Neuronal stem cell (in vitro differentiated cells): Measurements from ENCODE around the gene USP32.
A peak's percentile ranks its signal among the peaks of the same experiment; 100 is the strongest.

ENCODE experiments used
- DNase-seq: peaks from one replicate; pipeline ENCODE4 v3.0.0-alpha.2; 2013; ENCODE audit warnings: low spot score
- H2AFZ ChIP-seq: one replicate; pipeline ENCODE4 v1.6.1; 2013; ENCODE audit warnings: mild to moderate bottlenecking, low read length, inconsistent platforms
- H2AK5ac ChIP-seq: 2 replicates; pipeline ENCODE4 v1.6.1; 2013; ENCODE audit warnings: low read depth, mild to moderate bottlenecking, inconsistent platforms, low read length, moderate library complexity, mixed read lengths
- H2BK120ac ChIP-seq: 2 replicates; pipeline ENCODE4 v1.6.1; 2013; ENCODE audit warnings: low read depth, mild to moderate bottlenecking, inconsistent platforms, low read length, moderate library complexity, mixed read lengths
- H2BK12ac ChIP-seq: one replicate; pipeline ENCODE4 v1.6.1; 2013; ENCODE audit warnings: low read length, inconsistent platforms
- H2BK15ac ChIP-seq: 2 replicates; pipeline ENCODE4 v1.6.1; 2013; ENCODE audit warnings: mild to moderate bottlenecking, low read length, inconsistent platforms, mixed read lengths
- H2BK5ac ChIP-seq: one replicate; pipeline ENCODE4 v1.6.1; 2013; ENCODE audit warnings: inconsistent platforms, mild to moderate bottlenecking, low read length, moderate library complexity
- H3K14ac ChIP-seq: one replicate; pipeline ENCODE4 v1.6.1; 2013; ENCODE audit warnings: low read length, inconsistent platforms
- H3K18ac ChIP-seq: 2 replicates; pipeline ENCODE4 v1.6.1; 2013; ENCODE audit warnings: low read length, inconsistent platforms
- H3K23ac ChIP-seq: 2 replicates; pipeline ENCODE4 v1.6.1; 2013; ENCODE audit warnings: low read depth, mild to moderate bottlenecking, mixed read lengths, low read length, inconsistent platforms; ENCODE audit not compliant: poor library complexity
- H3K27ac ChIP-seq: replicated peaks from 3 replicates; pipeline ENCODE4 v1.5.1; 2013; ENCODE audit warnings: low read length, inconsistent platforms
- H3K27me3 ChIP-seq, 3 experiments: 2 replicates each; pipeline ENCODE4 v1.6.1; 2013; ENCODE audit warnings: low read length in 3 of 3, mild to moderate bottlenecking in 2 of 3, inconsistent platforms in 1 of 3, low read depth in 1 of 3, mixed read lengths in 1 of 3, moderate library complexity in 1 of 3; ENCODE audit not compliant: control insufficient read depth in 3 of 3, insufficient read depth in 3 of 3
- H3K36me3 ChIP-seq, 2 donors: replicated peaks in 1 of 2; 2 replicates each; pipeline ENCODE4 v1.6.1; 2013; ENCODE audit warnings: low read length in 2 of 2; ENCODE audit not compliant: control insufficient read depth in 2 of 2, insufficient read depth in 2 of 2
- H3K4ac ChIP-seq: 2 replicates; pipeline ENCODE4 v1.6.1; 2013; ENCODE audit warnings: inconsistent platforms, mild to moderate bottlenecking, low read length, moderate library complexity
- H3K4me1 ChIP-seq, 2 donors: 1 replicate in 1 of 2; 2 replicates in 1 of 2; pipeline ENCODE4 v1.6.1; 2013; ENCODE audit warnings: low read length in 2 of 2, low read depth in 1 of 2; ENCODE audit not compliant: control insufficient read depth in 2 of 2, insufficient read depth in 1 of 2
- H3K4me2 ChIP-seq: one replicate; pipeline ENCODE4 v1.6.1; 2013; ENCODE audit warnings: mild to moderate bottlenecking, low read length, inconsistent platforms; ENCODE audit not compliant: insufficient read depth, poor library complexity, severe bottlenecking
- H3K4me3 ChIP-seq, 2 donors: 2 replicates each; pipeline ENCODE4 v1.5.1; 2013; ENCODE audit warnings: low read length in 2 of 2, mild to moderate bottlenecking in 2 of 2, inconsistent platforms in 1 of 2, moderate library complexity in 1 of 2
- H3K79me1 ChIP-seq: one replicate; pipeline ENCODE4 v1.6.1; 2013; ENCODE audit warnings: low read depth, mild to moderate bottlenecking, inconsistent platforms, low read length, moderate library complexity
- H3K9ac ChIP-seq: one replicate; pipeline ENCODE4 v1.6.1; 2013; ENCODE audit warnings: mild to moderate bottlenecking, low read depth, low read length, inconsistent platforms; ENCODE audit not compliant: poor library complexity
- H3K9me3 ChIP-seq, 2 donors: replicated peaks in 1 of 2; 2 replicates each; pipeline versions ENCODE3 to v1.6.1; 2013; ENCODE audit warnings: low read length in 2 of 2, mild to moderate bottlenecking in 2 of 2, inconsistent platforms in 1 of 2, low read depth in 1 of 2, mixed read lengths in 1 of 2, moderate library complexity in 1 of 2; ENCODE audit not compliant: control insufficient read depth in 2 of 2, insufficient read depth in 1 of 2
- H4K8ac ChIP-seq: one replicate; pipeline ENCODE4 v1.6.1; 2013; ENCODE audit warnings: low read depth, mild to moderate bottlenecking, inconsistent platforms, low read length, moderate library complexity
- H4K91ac ChIP-seq: one replicate; pipeline ENCODE4 v1.6.1; 2013; ENCODE audit warnings: low read length, low read depth, mild to moderate bottlenecking, inconsistent platforms; ENCODE audit not compliant: poor library complexity
- WGBS, 2 donors: extraction: QIAGEN DNeasy Blood & Tissue Kit; methylation state at CpG; one replicate each; pipeline ENCODE4 v1.1.7; 2013; ENCODE audit warnings: missing lambda C conversion rate in 2 of 2, mixed read lengths in 1 of 2; ENCODE audit not compliant: insufficient read length in 2 of 2, insufficient replicate concordance in 1 of 2; ENCODE audit errors: extremely low coverage in 2 of 2; 5-methylcytosine and 5-hydroxymethylcytosine counted together

USP32 gene

GRCh38 chr17:60167065-60167741 is 224.7 kb downstream of the USP32 start:
- H3K18ac ChIP-seq: peak overlapping the region; percentile 7
- H2BK15ac ChIP-seq: peak overlapping the region; percentile 43
- no peak overlapping the region for H4K8ac ChIP-seq
- no peak overlapping the region for H3K9ac ChIP-seq
- no peaks in the 10 kb centered on the region for H3K79me1 ChIP-seq
- H3K27ac ChIP-seq: no peak overlapping the region
- no peak overlapping the region for H3K4ac ChIP-seq
- no CpG with 5 or more reads among the region's 11 CpGs for whole genome bisulfite sequencing, 2 donors
- H2BK5ac ChIP-seq: no peak overlapping the region
- H2BK12ac ChIP-seq: peak overlapping the region; percentile 33
- no peak overlapping the region for H3K14ac ChIP-seq
- H3K4me2 ChIP-seq: no peak overlapping the region
- no peaks in the 10 kb centered on the region for H3K27me3 ChIP-seq
- H2AK5ac ChIP-seq: no peak overlapping the region
- H3K4me3 ChIP-seq: no peak overlapping the region
- H3K9me3 ChIP-seq: no peaks in the 10 kb centered on the region
- no peak overlapping the region for H3K23ac ChIP-seq
- no peak overlapping the region for H2BK120ac ChIP-seq
- peak overlapping the region; percentile 63 for H2AFZ ChIP-seq
- DNase-seq: no peak
- no peak overlapping the region for H4K91ac ChIP-seq
- no peaks in the 10 kb centered on the region for H3K36me3 ChIP-seq
- peaks cover 21 to 23% of the 10 kb centered on the region in 2 donors for H3K4me1 ChIP-seq

DNA sequence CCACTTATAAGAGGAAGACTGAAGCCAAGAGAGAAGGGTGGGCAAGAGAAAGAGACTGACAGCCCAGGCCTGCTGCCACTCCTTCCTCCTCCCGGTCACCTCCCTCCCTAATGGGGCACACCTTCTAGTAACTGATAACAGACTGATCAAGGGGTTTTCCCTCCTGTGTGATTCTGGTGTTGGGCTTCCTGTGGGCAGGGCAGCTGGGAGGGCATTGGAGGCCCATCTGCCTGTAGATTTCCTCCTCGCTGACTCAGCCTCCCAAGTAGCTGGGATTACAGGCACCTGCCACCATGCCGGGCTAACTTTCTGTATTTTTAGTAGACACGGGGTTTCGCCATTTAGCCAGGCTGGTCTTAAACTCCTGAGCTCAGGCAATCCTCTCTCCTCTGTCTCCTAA is 226.0 kb downstream of the USP32 start:
- Histone ChIP-seq H3K4me1 (peaks cover 33 to 36% of the 10 kb centered on the region in 2 donors), H3K36me3 (no peaks in the 10 kb centered on the region), H4K8ac (no peak overlapping the region), H2BK120ac (no peak overlapping the region), H3K9me3 (no peaks in the 10 kb centered on the region), H3K4me2 (no peak overlapping the region), H4K91ac (no peak overlapping the region), H3K27ac (no peak overlapping the region), H2AFZ (no peak overlapping the region), H3K9ac (no peak overlapping the region), H3K79me1 (no peaks in the 10 kb centered on the region), H3K4me3 (no peak overlapping the region), H3K27me3 (no peaks in the 10 kb centered on the region), H3K4ac (no peak overlapping the region), H2AK5ac (peak overlapping the region; percentile 41), H2BK15ac (no peak overlapping the region), H2BK12ac (no peak overlapping the region), H3K18ac (peak overlapping the region; percentile 76), H2BK5ac (no peak overlapping the region), H3K14ac (no peak overlapping the region), H3K23ac (no peak overlapping the region)
- WGBS, 2 donors: no CpG with 5 or more reads among the region's 5 CpGs
- no peak for DNase-seq

DNA sequence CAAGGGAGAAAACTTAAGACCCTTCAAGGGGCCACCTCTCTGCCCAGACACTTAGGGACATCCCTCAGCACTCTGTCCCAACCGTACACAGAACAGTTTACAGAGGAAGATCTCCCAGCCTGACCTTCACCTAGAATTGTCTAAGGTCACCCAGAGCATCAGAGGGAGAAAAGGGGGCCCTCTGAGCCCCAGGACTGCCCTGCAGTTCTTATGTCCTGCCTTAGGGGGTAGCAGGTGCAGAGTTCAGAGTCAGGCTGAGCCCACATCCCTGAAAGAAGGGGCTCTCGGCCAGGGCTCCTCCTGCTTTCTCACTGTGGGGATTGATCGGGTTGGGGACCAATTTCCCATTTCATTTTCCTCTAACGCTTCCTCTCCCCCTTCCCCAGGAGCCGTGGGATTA is 226.7 kb downstream of the USP32 start:
- Histone ChIP-seq H3K9me3 (no peaks in the 10 kb centered on the region), H2BK120ac (no peak overlapping the region)
- no peak for DNase-seq

DNA sequence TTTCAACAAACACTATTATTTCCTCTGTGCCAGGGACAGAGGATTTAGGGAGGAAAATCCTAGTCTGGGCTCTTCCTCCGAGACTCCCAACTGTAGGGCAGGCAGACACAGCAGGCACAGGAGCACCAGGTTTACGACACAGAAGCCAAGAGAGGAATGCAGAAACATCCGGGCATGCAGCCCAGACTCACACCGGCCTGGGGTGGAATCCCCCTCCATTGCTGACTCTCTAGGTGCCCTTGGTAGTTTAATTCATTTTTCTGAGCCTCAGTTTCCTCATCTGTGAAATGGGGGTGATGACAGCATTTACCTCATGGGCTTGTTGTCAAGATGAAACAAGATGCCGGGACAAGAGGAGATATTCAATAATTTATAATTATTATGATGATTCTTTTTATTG is 227.2 kb downstream of the USP32 start:
- Histone ChIP-seq H2BK12ac (no peak overlapping the region), H3K4ac (no peak overlapping the region), H4K91ac (no peak overlapping the region), H3K27ac (no peak overlapping the region), H3K23ac (no peak overlapping the region), H2BK120ac (no peak overlapping the region), H3K9me3 (no peaks in the 10 kb centered on the region), H3K27me3 (no peaks in the 10 kb centered on the region), H3K36me3 (no peaks in the 10 kb centered on the region), H3K79me1 (no peaks in the 10 kb centered on the region), H4K8ac (no peak overlapping the region), H3K4me2 (no peak overlapping the region), H3K18ac (no peak overlapping the region), H3K14ac (no peak overlapping the region), H2BK5ac (no peak overlapping the region), H2BK15ac (no peak overlapping the region), H3K4me3 (no peak overlapping the region), H3K4me1 (peaks cover 30 to 35% of the 10 kb centered on the region in 2 donors), H2AFZ (no peak overlapping the region), H3K9ac (no peak overlapping the region), H2AK5ac (no peak overlapping the region)
- no peak for DNase-seq
- WGBS, 2 donors: no CpG with 5 or more reads among the region's 5 CpGs

More for the DNA sequence above, 226.7 kb downstream of the USP32 start:
- Histone ChIP-seq H3K4me3 (no peak overlapping the region), H3K27me3 (no peaks in the 10 kb centered on the region), H3K18ac (peak overlapping the region; percentile 35), H2BK5ac (no peak overlapping the region), H2BK15ac (peak overlapping the region; percentile 31), H3K27ac (no peak overlapping the region), H3K9ac (no peak overlapping the region), H3K23ac (no peak overlapping the region), H2AFZ (no peak overlapping the region), H3K4me2 (no peak overlapping the region), H4K91ac (no peak overlapping the region), H3K4ac (no peak overlapping the region), H3K36me3 (no peaks in the 10 kb centered on the region), H3K14ac (no peak overlapping the region), H2BK12ac (no peak overlapping the region), H2AK5ac (peak overlapping the region; percentile 73), H3K79me1 (no peaks in the 10 kb centered on the region), H4K8ac (no peak overlapping the region), H3K4me1 (peaks cover 33 to 38% of the 10 kb centered on the region in 2 donors)
- WGBS, 2 donors: no CpG with 5 or more reads among the region's 5 CpGs
